IPS DF 6.9 (cell line): ENCODE data around the gene GPR137.

Source experiments
- DNase-seq: peaks from one replicate; pipeline ENCODE4 v3.0.0-alpha.2; 2013; ENCODE audit warnings: low read depth, low spot score
- H3K27ac ChIP-seq: one replicate; pipeline ENCODE4 v1.5.1; 2013; ENCODE audit warnings: low read length, control low read depth
- H3K27me3 ChIP-seq: 2 replicates; pipeline ENCODE4 v1.6.1; 2013; ENCODE audit warnings: mild to moderate bottlenecking, low read length; ENCODE audit not compliant: control insufficient read depth, insufficient read depth
- H3K36me3 ChIP-seq: 2 replicates; pipeline ENCODE4 v1.6.1; 2013; ENCODE audit warnings: low read length; ENCODE audit not compliant: control insufficient read depth, insufficient read depth
- H3K4me1 ChIP-seq: 2 replicates; pipeline ENCODE4 v1.6.1; 2013; ENCODE audit warnings: low read length; ENCODE audit not compliant: control insufficient read depth, insufficient read depth
- H3K4me3 ChIP-seq: 2 replicates; pipeline ENCODE4 v1.5.1; 2013; ENCODE audit warnings: mild to moderate bottlenecking, low read length
- H3K9me3 ChIP-seq: 2 replicates; pipeline ENCODE4 v1.6.1; 2013; ENCODE audit warnings: low read length, inconsistent platforms; ENCODE audit not compliant: control insufficient read depth, insufficient read depth
- WGBS: extraction: QIAGEN DNeasy Blood & Tissue Kit; methylation state at CpG from one replicate; pipeline ENCODE4 v1.1.7; 2013; ENCODE audit warnings: mixed read lengths, missing lambda C conversion rate; ENCODE audit not compliant: insufficient read length, insufficient coverage; 5-methylcytosine and 5-hydroxymethylcytosine counted together

Gene GPR137

DNA sequence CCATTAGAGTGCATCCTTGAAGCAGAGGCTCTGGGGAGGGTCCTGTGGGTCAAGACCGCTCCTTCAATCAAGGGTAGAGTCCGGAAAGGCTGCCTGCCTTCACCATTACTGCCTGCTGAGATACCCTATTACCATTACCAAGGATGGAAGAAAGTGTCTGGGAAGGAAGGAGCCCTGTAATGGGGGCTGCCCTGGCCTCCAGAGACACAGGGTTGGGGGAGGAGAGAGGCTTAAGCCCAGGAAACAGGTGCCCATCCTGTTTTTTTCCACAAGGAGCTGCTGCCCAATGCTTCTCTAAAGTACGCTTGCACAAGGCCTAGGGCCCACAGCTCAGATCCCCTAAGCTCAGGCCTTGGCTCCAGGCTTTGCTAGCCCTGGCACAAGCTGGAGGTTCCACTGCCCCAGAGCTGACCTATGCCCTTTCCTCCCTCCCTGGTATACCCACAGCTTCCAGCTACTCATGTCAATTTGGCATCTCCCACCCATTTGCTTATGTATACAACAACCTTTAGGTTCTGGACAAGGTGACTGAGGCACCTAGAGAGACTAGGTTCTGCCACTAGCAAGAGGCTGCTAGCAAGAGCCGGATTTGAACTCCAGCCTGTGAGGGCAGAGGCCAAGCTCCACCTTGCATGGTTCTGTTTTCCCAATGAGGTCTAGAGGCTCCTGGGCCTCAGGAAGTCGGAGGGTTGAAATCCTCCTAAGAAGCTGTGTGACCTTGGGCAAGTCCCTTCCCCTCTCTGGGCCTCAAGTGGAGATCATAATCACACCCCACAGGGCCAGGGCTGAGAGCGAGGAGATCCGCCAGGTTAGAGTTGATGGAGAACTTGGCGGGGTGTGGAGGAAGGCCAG is 35.9 kb upstream of the GPR137 start:
- H3K36me3 ChIP-seq, result peaks cover 9% of the 10 kb centered on the region
- H3K4me1 ChIP-seq, result peaks cover 20% of the 10 kb centered on the region
- no peak for DNase-seq
- H3K27me3 ChIP-seq, result no peaks in the 10 kb centered on the region
- no CpG with 5 or more reads among the region's 8 CpGs for WGBS
- H3K9me3 ChIP-seq, result no peaks in the 10 kb centered on the region
- no peak overlapping the region for H3K4me3 ChIP-seq
- H3K27ac ChIP-seq, result peak overlapping the region; percentile 36

DNA sequence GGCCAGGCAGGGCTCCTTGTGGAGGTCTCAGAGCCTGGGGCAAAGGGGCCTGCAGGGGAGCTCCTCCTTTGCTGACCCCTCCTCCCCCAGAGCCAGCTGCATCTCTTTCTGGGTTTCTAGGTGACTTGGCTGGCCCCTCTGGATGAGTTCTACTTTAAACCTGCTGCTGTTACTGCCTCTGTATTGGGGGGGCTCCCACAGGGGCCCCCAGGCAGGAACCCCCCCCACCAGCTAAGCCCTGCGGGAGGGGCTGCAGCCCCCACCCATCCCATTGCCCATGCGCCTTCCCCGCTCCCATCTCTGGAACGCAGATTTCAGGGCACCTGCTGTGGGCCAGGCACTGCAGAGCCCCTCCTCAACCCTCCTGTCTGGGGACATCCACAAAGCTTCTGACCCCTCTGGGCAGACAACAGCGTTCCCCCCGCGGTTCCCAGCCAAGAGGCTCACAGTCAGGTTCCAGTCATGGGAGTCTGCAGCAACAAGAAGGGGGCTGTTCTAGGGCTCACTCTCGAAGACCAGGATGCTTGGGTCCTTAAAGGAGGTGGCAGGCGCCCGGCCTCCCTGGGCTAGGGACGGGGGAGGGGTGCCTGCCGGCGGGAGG is 35.1 kb upstream of the GPR137 start:
- Histone ChIP-seq H3K4me3 (peak overlapping the region; percentile 50; the same call in 1 of the 2 replicates), H3K27ac (no peak overlapping the region), H3K36me3 (peaks cover 12% of the 10 kb centered on the region), H3K9me3 (no peaks in the 10 kb centered on the region), H3K27me3 (no peaks in the 10 kb centered on the region), H3K4me1 (peaks cover 17% of the 10 kb centered on the region)
- WGBS, result no CpG with 5 or more reads among the region's 13 CpGs
- DNase-seq, result no peak

DNA sequence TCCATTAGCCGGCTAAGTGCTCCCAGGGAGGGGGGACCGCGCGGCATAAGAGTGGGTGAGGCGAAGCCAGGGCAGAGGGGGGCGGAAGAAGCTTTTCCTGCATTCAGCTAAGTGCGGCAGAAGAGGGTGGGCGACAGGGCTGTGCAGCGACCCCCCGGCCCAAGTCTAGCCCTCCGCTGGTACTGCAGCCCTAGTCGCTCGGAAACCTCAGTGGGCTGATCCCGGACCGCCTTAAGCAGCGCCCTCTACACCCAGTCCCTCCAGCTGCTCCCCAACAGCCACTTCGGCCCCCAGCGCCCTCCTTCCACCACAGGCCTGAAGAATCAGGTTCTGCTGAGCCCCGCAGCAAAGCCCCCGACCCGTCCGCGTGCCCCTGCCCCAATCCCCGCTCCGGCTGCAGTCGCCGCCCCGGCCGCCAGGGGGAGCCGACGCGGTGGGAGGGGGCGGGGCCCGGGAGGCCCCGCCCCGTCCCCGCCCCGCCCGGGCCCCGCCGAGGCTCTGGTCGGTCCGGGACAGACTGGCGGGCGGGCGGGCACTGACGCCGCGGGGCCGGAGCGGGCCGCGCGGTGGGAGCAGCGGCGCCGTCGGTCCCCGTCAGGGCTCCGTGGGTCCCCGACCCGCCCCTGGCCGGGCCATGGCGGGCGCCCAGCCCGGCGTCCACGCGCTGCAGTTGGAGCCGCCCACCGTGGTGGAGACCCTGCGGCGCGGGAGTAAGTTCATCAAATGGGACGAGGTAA is 34.5 kb upstream of the GPR137 start, which contains the start of gene PLCB3:
TSS of gene PLCB3 (plus strand) at position 515 of the 737 bp plus-strand sequence. CDS start at position 635, 120 bp downstream.
- H3K27ac ChIP-seq, result no peak within 1 kb of the TSS
- no peaks in the 10 kb centered on the region for H3K27me3 ChIP-seq
- WGBS, result no CpG with 5 or more reads among the region's 75 CpGs
- peaks cover 17% of the 10 kb centered on the region for H3K4me1 ChIP-seq
- peak within 1 kb of the TSS; percentile 84; the same call in 1 of the 2 replicates for H3K4me3 ChIP-seq
- H3K36me3 ChIP-seq, result peaks cover 19% of the 10 kb centered on the region
- H3K9me3 ChIP-seq, result no peaks in the 10 kb centered on the region
- no peak for DNase-seq

DNA sequence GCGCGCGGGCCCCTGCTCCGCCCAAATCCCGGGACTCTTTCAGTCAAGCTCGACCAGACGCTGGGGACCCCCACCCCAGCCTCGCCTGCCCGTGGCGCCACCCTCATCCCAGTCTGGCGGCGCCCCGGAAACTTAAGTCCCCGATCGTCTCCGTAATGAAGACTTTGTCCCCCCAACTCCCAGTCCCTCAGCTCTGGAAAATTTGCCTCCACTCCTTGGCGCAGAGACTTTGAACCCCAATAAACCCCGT is 34.0 kb upstream of the GPR137 start:
- Histone ChIP-seq H3K36me3 (peaks cover 24% of the 10 kb centered on the region), H3K4me3 (peak overlapping the region; percentile 84; the same call in 1 of the 2 replicates), H3K4me1 (peaks cover 17% of the 10 kb centered on the region), H3K27me3 (no peaks in the 10 kb centered on the region), H3K27ac (no peak overlapping the region), H3K9me3 (no peaks in the 10 kb centered on the region)
- no peak for DNase-seq
- no CpG with 5 or more reads among the region's 18 CpGs for WGBS

DNA sequence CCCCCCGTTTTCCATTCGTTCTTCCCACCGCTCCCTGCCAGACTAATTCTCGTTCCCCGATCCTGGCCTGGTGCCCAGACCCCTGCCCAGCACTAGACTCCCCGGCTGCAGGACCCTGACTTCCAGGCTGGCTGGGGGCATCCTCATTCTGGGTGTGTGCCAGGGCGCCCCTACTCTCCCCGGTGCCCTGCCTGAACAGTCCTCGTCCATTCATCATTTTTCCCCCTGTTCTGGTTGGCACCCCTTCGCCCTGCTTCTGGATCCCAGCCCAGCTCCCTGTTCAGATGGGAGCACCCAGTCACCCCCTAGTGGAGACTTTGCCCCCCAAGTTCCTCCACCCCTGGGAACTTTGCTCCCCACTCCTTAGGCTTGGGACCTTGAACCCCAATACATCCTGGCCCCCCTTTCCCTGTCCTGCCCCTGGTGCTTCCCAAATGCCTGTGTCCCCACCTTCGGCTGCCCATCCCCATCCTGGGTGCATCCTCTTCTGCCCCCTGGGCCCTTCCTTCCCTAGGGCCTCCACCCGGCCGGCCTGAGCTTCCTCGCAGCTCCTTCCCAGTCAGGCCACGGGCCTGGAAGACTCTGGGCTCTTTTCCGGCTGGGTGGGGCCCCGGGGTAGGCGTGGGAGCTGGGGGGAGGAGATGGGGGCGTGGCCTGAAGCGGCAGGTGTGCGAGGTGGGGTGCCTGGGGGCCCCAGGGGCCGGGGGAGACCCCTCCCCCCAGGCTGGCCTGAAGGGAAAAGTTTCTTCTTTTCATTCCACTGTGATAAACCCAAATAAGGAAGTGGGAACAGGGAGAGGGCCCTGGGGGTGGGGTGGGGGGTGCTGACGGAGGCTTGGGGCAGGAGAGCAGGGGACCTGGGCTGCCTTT is 33.4 kb upstream of the GPR137 start:
- H3K27ac ChIP-seq, result no peak overlapping the region
- peaks cover 25% of the 10 kb centered on the region for H3K36me3 ChIP-seq
- peak overlapping the region; percentile 84; the same call in 1 of the 2 replicates for H3K4me3 ChIP-seq
- H3K9me3 ChIP-seq, result no peaks in the 10 kb centered on the region
- no CpG with 5 or more reads among the region's 23 CpGs for WGBS
- H3K4me1 ChIP-seq, result peaks cover 17% of the 10 kb centered on the region
- DNase-seq, result no peak
- H3K27me3 ChIP-seq, result no peaks in the 10 kb centered on the region

DNA sequence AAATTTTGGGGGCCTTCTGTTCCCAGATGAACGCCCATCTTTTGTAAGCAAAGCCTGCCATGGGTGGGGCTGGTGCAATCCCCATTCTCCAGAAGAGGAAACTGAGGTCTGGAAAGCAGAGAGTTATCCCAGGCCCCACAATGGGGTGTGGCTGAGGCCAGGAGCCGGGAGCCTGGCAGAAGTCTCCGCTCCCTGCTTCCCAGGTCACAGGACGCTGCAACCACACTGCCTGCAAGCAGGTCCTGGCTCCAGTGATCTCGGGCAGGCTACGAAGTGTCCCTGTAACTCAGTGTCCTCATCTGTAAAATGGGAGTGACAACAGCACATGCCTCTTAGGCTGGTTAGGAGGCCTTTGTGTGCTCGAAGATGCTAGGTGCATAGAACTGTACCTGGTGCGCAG is 32.6 kb upstream of the GPR137 start:
- no CpG with 5 or more reads among the region's 8 CpGs for whole genome bisulfite sequencing
- Histone ChIP-seq H3K4me1 (peaks cover 15% of the 10 kb centered on the region), H3K27me3 (no peaks in the 10 kb centered on the region), H3K9me3 (no peaks in the 10 kb centered on the region), H3K4me3 (no peak overlapping the region), H3K36me3 (peaks cover 25% of the 10 kb centered on the region), H3K27ac (no peak overlapping the region)
- DNase-seq, result no peak

DNA sequence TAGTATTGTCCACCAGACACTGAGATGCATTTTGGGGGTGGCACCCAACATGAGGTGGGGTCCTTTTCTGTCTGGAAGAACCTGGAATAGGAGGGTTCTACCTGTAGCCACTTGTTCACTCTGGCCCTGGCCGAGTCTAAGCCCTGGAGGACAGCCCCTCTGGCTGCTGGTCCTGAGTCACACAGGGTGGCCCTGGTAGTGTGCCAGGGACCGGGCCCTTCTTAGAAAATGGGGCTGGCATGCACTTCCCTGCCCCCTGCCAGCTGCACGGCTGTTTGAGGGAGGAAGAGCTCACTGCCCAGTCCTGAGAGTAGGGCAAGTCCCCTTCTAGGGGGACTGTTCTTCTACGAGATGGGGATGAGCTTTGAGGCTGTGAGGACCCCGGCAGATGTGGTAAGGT is 32.2 kb upstream of the GPR137 start:
- peaks cover 28% of the 10 kb centered on the region for H3K36me3 ChIP-seq
- no peak overlapping the region for H3K27ac ChIP-seq
- no peak overlapping the region for H3K4me3 ChIP-seq
- no peaks in the 10 kb centered on the region for H3K27me3 ChIP-seq
- DNase-seq, result no peak
- no peaks in the 10 kb centered on the region for H3K9me3 ChIP-seq
- peaks cover 14% of the 10 kb centered on the region for H3K4me1 ChIP-seq
- WGBS, result no CpG with 5 or more reads among the region's 5 CpGs

DNA sequence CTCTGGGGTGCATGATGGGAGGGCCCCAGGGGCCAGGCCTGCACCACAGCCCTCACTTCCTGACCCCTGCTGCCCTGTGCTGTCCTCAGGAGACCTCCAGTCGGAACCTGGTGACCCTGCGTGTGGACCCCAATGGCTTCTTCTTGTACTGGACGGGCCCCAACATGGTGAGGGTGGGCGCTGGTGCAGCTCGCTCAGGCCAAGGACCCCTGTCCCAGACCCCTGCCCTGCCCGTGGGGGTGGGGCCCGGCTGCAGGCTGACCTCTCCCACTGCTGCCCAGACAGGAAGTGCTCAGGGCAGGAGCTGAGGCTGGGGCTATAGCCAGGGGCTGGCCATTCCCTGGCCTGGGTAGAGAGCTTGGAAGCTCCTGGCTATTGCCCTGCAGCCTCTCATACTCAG is 31.3 kb upstream of the GPR137 start:
- Histone ChIP-seq H3K36me3 (peaks cover 36% of the 10 kb centered on the region), H3K27me3 (no peaks in the 10 kb centered on the region), H3K9me3 (no peaks in the 10 kb centered on the region), H3K4me1 (peaks cover 8% of the 10 kb centered on the region; the same call in 1 of the 2 replicates), H3K27ac (no peak overlapping the region), H3K4me3 (no peak overlapping the region; the same call in 1 of the 2 replicates)
- no peak for DNase-seq
- no CpG with 5 or more reads among the region's 7 CpGs for WGBS

DNA sequence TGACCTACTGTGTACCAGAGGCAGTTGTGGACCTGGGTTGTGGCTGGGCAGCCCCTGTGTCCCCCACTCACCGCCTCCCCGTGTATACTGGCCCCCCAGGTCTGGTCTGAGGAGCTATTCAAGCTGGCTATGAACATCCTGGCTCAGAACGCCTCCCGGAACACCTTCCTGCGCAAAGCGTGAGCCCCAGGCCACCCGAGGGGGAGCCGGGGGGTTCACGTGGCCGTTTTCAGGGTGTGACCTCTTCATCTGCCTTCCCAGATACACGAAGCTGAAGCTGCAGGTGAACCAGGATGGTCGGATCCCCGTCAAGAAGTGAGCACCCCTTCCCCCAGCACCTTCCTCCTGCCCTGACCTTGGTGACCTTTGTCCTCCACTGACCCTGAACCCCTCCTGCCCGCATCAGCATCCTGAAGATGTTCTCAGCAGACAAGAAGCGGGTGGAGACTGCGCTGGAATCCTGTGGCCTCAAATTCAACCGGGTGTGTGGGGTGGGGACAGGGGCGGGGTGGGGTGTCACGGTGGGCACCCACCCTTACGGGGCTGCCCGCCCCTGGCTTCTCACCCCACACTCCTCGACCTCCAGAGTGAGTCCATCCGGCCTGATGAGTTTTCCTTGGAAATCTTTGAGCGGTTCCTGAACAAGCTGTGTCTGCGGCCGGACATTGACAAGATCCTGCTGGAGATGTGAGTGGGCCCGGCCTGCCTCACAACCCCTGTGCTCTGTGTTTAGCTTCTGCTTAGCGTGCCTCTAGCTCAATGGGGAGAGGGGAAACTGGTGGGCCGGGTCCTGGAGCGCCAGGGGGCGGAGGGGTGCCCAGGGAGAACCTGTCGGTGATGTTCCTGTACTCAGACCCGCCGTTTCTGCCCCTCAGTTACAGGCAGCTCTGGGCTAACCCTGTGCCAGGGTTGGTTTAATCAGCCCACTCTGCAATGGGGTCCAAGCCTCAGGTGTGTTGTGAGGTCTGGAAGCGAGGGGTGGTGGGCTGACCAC is 30.2 kb upstream of the GPR137 start:
- peaks cover 46% of the 10 kb centered on the region for H3K36me3 ChIP-seq
- no peak for DNase-seq
- no peak overlapping the region for H3K4me3 ChIP-seq
- no peak overlapping the region for H3K27ac ChIP-seq
- no peaks in the 10 kb centered on the region for H3K9me3 ChIP-seq
- no CpG with 5 or more reads among the region's 35 CpGs for WGBS
- no peaks in the 10 kb centered on the region for H3K27me3 ChIP-seq
- H3K4me1 ChIP-seq, result 0 out of 2 replicates have a peak, but pooled peaks cover 4% of the 10 kb centered on the region
